Purkinje cell (primary cell): ENCODE results near the gene NPM1. TPM values are rescaled to one million over a fixed set of nuclear protein-coding genes. Genes with fewer than 3 reads are reported as not detected.

Source experiments
- polyA plus RNA-seq: library from polyadenylated mRNA; unstranded; fragments of >200 nt; fragmentation: Nextera tagmentation; gene quantifications from 2 replicates; pipeline ENCODE4 v1.2.1, GENCODE V29; 2014

Gene NPM1, protein sequence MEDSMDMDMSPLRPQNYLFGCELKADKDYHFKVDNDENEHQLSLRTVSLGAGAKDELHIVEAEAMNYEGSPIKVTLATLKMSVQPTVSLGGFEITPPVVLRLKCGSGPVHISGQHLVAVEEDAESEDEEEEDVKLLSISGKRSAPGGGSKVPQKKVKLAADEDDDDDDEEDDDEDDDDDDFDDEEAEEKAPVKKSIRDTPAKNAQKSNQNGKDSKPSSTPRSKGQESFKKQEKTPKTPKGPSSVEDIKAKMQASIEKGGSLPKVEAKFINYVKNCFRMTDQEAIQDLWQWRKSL
- 740 and 959 TPM in 2 replicates for polyA plus RNA-seq

GRCh38 chr5:171387345-171387969 is at the start of gene NPM1:
TSS of gene NPM1 (plus strand) at chr5:171387849. CDS start at chr5:171387949, 100 bp downstream.

GRCh38 chr5:171418982-171419687 is 31.5 kb downstream of the NPM1 start, which contains the start of gene FGF18:
TSS of gene FGF18 (plus strand) at chr5:171419647. CDS start at chr5:171420200, 553 bp downstream.

Other genes starting within 250 kb of the NPM1 start
- gene TLX3, start 78.6 kb upstream of the NPM1 start, polyA plus RNA-seq: not detected in 2 replicates
- not detected in 2 replicates for gene FGF18, start 31.8 kb downstream of the NPM1 start, polyA plus RNA-seq